ENCODE results near the gene LRP1B.

DNA sequence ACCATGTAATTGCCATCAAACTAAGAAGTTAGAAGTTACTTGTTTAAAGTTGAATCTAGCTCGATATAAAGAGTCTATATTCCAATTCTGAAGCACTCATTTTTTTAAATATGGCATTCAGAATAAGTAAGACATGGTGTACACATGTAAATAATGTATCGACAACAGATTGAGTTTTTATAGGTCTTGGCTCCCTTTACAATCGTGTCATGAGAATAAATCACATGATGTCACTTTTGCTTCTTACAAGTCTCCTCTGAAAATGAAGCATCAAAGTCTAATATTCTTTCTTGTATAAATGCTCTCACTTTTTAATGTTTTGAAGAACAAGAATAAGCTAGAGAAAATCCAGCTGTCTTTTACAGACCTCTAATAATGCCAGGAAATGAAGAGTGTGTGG is 33.1 kb downstream of the LRP1B start:
- no peak for TF ChIP-seq POLR2A (IDR thresholded peaks at IDR 0.05)
- TF ChIP-seq, protein P1, sequence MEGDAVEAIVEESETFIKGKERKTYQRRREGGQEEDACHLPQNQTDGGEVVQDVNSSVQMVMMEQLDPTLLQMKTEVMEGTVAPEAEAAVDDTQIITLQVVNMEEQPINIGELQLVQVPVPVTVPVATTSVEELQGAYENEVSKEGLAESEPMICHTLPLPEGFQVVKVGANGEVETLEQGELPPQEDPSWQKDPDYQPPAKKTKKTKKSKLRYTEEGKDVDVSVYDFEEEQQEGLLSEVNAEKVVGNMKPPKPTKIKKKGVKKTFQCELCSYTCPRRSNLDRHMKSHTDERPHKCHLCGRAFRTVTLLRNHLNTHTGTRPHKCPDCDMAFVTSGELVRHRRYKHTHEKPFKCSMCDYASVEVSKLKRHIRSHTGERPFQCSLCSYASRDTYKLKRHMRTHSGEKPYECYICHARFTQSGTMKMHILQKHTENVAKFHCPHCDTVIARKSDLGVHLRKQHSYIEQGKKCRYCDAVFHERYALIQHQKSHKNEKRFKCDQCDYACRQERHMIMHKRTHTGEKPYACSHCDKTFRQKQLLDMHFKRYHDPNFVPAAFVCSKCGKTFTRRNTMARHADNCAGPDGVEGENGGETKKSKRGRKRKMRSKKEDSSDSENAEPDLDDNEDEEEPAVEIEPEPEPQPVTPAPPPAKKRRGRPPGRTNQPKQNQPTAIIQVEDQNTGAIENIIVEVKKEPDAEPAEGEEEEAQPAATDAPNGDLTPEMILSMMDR (IDR thresholded peaks at IDR 0.05): no peak

Measured in breast epithelium (tissue), 3 donors.